WERI-Rb-1 (cell line): ENCODE measurements around the gene FRMD4A.

Experiments used
- DNase-seq: peaks from one replicate; pipeline ENCODE4 v3.0.0-alpha.2; 2020
- H3K27ac ChIP-seq: fragments of 250-450 bp; sonication (Bioruptor Pico); 2 replicates; pipeline ENCODE4 v1.5.1; 2020; ENCODE audit warnings: mild to moderate bottlenecking, moderate library complexity
- H3K27me3 ChIP-seq: fragments of 250-450 bp; sonication (Bioruptor Pico); 2 replicates; pipeline ENCODE4 v1.5.1; 2021; ENCODE audit warnings: mild to moderate bottlenecking, low read depth, moderate library complexity; ENCODE audit not compliant: insufficient read depth, severe bottlenecking
- H3K36me3 ChIP-seq: fragments of 250-450 bp; sonication (Bioruptor Pico); 2 replicates; pipeline ENCODE4 v1.5.1; 2020; ENCODE audit warnings: mild to moderate bottlenecking, moderate library complexity
- H3K4me3 ChIP-seq: 2 replicates; pipeline ENCODE4 v1.5.1; 2011; ENCODE audit warnings: low read depth, mild to moderate bottlenecking, control low read depth, low read length
- H3K9me3 ChIP-seq: fragments of 250-450 bp; sonication (Bioruptor Pico); 2 replicates; pipeline ENCODE4 v1.5.1; 2021; ENCODE audit warnings: mild to moderate bottlenecking, moderate library complexity; ENCODE audit not compliant: severe bottlenecking
- CTCF ChIP-seq: IDR thresholded peaks from 2 replicates; pipeline ENCODE4 v1.5.1; 2011; ENCODE audit warnings: low read depth, mild to moderate bottlenecking, control low read depth, inconsistent platforms, low read length

The FRMD4A gene

GRCh38 chr10:13604357-13605040 is 726.2 kb downstream of the FRMD4A start:
- no peak for TF ChIP-seq CTCF
- no peak overlapping the region for H3K27ac ChIP-seq
- no peaks in the 10 kb centered on the region for H3K9me3 ChIP-seq
- no peak overlapping the region for H3K4me3 ChIP-seq
- no peak for DNase-seq
- H3K27me3 ChIP-seq = no peaks in the 10 kb centered on the region
- H3K36me3 ChIP-seq = no peaks in the 10 kb centered on the region

GRCh38 chr10:13597909-13598308 is 732.8 kb downstream of the FRMD4A start:
- H3K4me3 ChIP-seq = no peak overlapping the region
- TF ChIP-seq CTCF = no peak
- H3K9me3 ChIP-seq = no peaks in the 10 kb centered on the region
- no peak overlapping the region for H3K27ac ChIP-seq
- no peaks in the 10 kb centered on the region for H3K36me3 ChIP-seq
- no peaks in the 10 kb centered on the region for H3K27me3 ChIP-seq
- DNase-seq = no peak

- H3K27me3 ChIP-seq = no peaks in the 10 kb centered on the region
- no peak overlapping the region for H3K4me3 ChIP-seq
- no peaks in the 10 kb centered on the region for H3K9me3 ChIP-seq
- H3K36me3 ChIP-seq = no peaks in the 10 kb centered on the region
- no peak for DNase-seq
- TF ChIP-seq CTCF = no peak
- no peak overlapping the region for H3K27ac ChIP-seq
Observed at GRCh38 chr10:13594641-13595040, 736.1 kb downstream of the FRMD4A start.
